GM12865 (cell line): Measurements from ENCODE around the gene PDXK.

Experiments used
- DNase-seq: peaks from one replicate; pipeline ENCODE4 v3.0.0; 2010; ENCODE audit warnings: low read depth
- H3K4me3 ChIP-seq: 2 replicates; pipeline ENCODE4 v1.5.1; 2011; ENCODE audit warnings: mild to moderate bottlenecking, low read depth, low read length, control low read depth
- CTCF ChIP-seq: IDR thresholded peaks from 2 replicates; pipeline ENCODE4 v1.5.1; 2011; ENCODE audit warnings: low read length, control low read depth, low read depth, inconsistent platforms; ENCODE audit not compliant: insufficient read depth; ENCODE audit errors: missing control alignments

Gene PDXK

GRCh38 chr21:43808367-43808766, 89.4 kb downstream of the PDXK start:
- H3K4me3 ChIP-seq, result no peak overlapping the region
- no peak for DNase-seq
- TF ChIP-seq CTCF, result no peak

GRCh38 chr21:43808832-43809251, 89.9 kb downstream of the PDXK start:
- no peak for DNase-seq
- H3K4me3 ChIP-seq, result no peak overlapping the region
- TF ChIP-seq CTCF, result no peak

GRCh38 chr21:43809346-43809799, 90.4 kb downstream of the PDXK start:
- no peak for TF ChIP-seq CTCF
- no peak overlapping the region for H3K4me3 ChIP-seq
- DNase-seq, result no peak

GRCh38 chr21:43809853-43810504, 91.0 kb downstream of the PDXK start:
- H3K4me3 ChIP-seq, result no peak overlapping the region; the same call in 1 of the 2 replicates
- no peak for DNase-seq

GRCh38 chr21:43810505-43811261, 91.8 kb downstream of the PDXK start:
- peak; percentile 97 for TF ChIP-seq CTCF
- peak overlapping the region; percentile 6; the same call in 1 of the 2 replicates for H3K4me3 ChIP-seq
- DNase-seq, result peak; percentile 92

More at GRCh38 chr21:43809853-43810504, 91.0 kb downstream of the PDXK start:
- no peak for TF ChIP-seq CTCF

- no peak for TF ChIP-seq CTCF
- peak overlapping the region; percentile 6; the same call in 1 of the 2 replicates for H3K4me3 ChIP-seq
- DNase-seq, result no peak
These were observed 92.6 kb downstream of the PDXK start for GRCh38 chr21:43811262-43812105.
